Transverse colon (tissue), 4 donors: ENCODE data around the gene LMBR1L. TPM values are rescaled to one million over a fixed set of nuclear protein-coding genes. Genes with fewer than 3 reads are reported as not detected.
A peak's percentile ranks its signal among the peaks of the same experiment; 100 is the strongest.

Experiments used
- DNase-seq: peaks from one replicate; pipeline ENCODE4 v3.0.0-alpha.2; 2019
- H3K27ac ChIP-seq, 4 donors: fragments of 200-600 bp; sonication (generic); 2 replicates each; pipeline ENCODE4 v1.5.1; 2016 to 2018; ENCODE audit warnings: inconsistent platforms in 4 of 4
- H3K27me3 ChIP-seq: fragments of 200-600 bp; sonication (generic); 2 replicates; pipeline ENCODE4 v1.5.1; 2017; ENCODE audit warnings: inconsistent platforms
- H3K36me3 ChIP-seq, 4 donors: fragments of 200-600 bp; sonication (generic); 2 replicates each; pipeline ENCODE4 v1.5.1; 2017 to 2019; ENCODE audit warnings: inconsistent platforms in 4 of 4
- H3K4me1 ChIP-seq, 4 donors: fragments of 200-600 bp; sonication (generic); 2 replicates each; pipeline ENCODE4 v1.5.1; 2017 to 2020; ENCODE audit warnings: inconsistent platforms in 4 of 4
- H3K4me3 ChIP-seq, 4 donors: fragments of 200-600 bp; sonication (generic); 1 replicate in 1 of 4; 2 replicates in 3 of 4; pipeline versions ENCODE4 v1.5.1 to v1.6.1; 2017 to 2019; ENCODE audit warnings: inconsistent platforms in 4 of 4
- H3K9me3 ChIP-seq, 2 donors: fragments of 200-600 bp; sonication (generic); 2 replicates each; pipeline ENCODE4 v1.5.1; 2017 to 2019; ENCODE audit warnings: inconsistent platforms in 2 of 2
- CTCF ChIP-seq, 5 experiments: fragments of 200-600 bp in 3 of 5; fragments of 450-650 bp in 2 of 5; sonication (generic) in 3 of 5; IDR thresholded peaks; 1 replicate in 2 of 5; 2 replicates in 3 of 5; pipeline ENCODE4 v1.5.1; 2016 to 2017; ENCODE audit warnings: antibody characterized with exemption in 5 of 5, inconsistent platforms in 3 of 5, mild to moderate bottlenecking in 2 of 5, moderate library complexity in 1 of 5
- EP300 ChIP-seq: sonication (generic); formaldehyde crosslinking; IDR thresholded peaks from one replicate; pipeline ENCODE4 v1.6.1; 2017; ENCODE audit warnings: antibody characterized with exemption, low read depth
- POLR2A ChIP-seq: fragments of 450-650 bp; IDR thresholded peaks from one replicate; pipeline ENCODE4 v1.6.1; 2016; ENCODE audit warnings: antibody characterized with exemption, mild to moderate bottlenecking, moderate library complexity
- POLR2AphosphoS5 ChIP-seq, 3 donors: sonication (generic); formaldehyde crosslinking; IDR thresholded peaks; one replicate each; pipeline ENCODE4 v1.6.1; 2016; ENCODE audit warnings: antibody characterized with exemption in 3 of 3
- WGBS, 2 donors: methylation state at CpG; one replicate each; pipeline ENCODE4 v1.1.5; 2018; ENCODE audit warnings: low coverage in 1 of 2; 5-methylcytosine and 5-hydroxymethylcytosine counted together
- in situ Hi-C, 4 donors: fragments of 200-750 bp; cut with MboI; loops; one replicate each; pipeline versions ENCODE4 v1.15.0 to v1.15.1; 2017; ENCODE audit warnings: low sequenced_read_pairs in 3 of 4, low pct_ligation_motif_present in 1 of 4, low pct_unique_long_range_greater_than_20kb in 1 of 4
- intact Hi-C: fragments of 100-400 bp; cut with DNase I; formaldehyde crosslinking; loops from one replicate; pipeline ENCODE4 v1.15.1; 2023; ENCODE audit warnings: low total_unique reads
- total RNA-seq, 4 donors: library from RNA; depleted of rRNA; stranded (reverse); fragments of >200 nt; gene quantifications; one replicate each; pipeline ENCODE4 v1.1.0, GENCODE V29; 2016

Gene LMBR1L
- total RNA-seq, 4 donors from 2014 or later: 72.6 to 125 (median 82.1) TPM

GRCh38 chr12:49104822-49105221 is 5.8 kb downstream of the LMBR1L start:
- WGBS, 2 donors: 55% methylated on average over 3 of the region's 3 CpGs; no CpG with 5 or more reads in 1 of the 2 donors
- Histone ChIP-seq H3K4me3 (no peak overlapping the region), H3K4me1 (peaks cover 24 to 39% (median 28%) of the 10 kb centered on the region in 4 donors), H3K27me3 (no peaks in the 10 kb centered on the region), H3K36me3 (peaks cover 0 to 51% (median 20%) of the 10 kb centered on the region in 4 donors), H3K27ac (no peak overlapping the region), H3K9me3 (no peaks in the 10 kb centered on the region)
- intact Hi-C loops (no loop called here), in situ Hi-C loops (no loop called here)
- TF ChIP-seq POLR2A: no peak
- no peak for TF ChIP-seq CTCF (IDR thresholded peaks at IDR 0.05)
- no peak for TF ChIP-seq POLR2AphosphoS5 (IDR thresholded peaks at IDR 0.05)
- no peak for TF ChIP-seq EP300
- no peak for DNase-seq

- Histone ChIP-seq H3K4me3 (no peak overlapping the region), H3K27me3 (no peaks in the 10 kb centered on the region), H3K9me3 (no peaks in the 10 kb centered on the region), H3K36me3 (peaks cover 0 to 58% (median 24%) of the 10 kb centered on the region in 4 donors), H3K27ac (no peak overlapping the region), H3K4me1 (peaks cover 0 to under 1% (median 0%) of the 10 kb centered on the region in 4 donors)
- in situ Hi-C loops (no loop called here), intact Hi-C loops (no loop called here)
- TF ChIP-seq EP300: no peak
- no peak for TF ChIP-seq CTCF (IDR thresholded peaks at IDR 0.05)
- no peak for TF ChIP-seq POLR2A
- TF ChIP-seq POLR2AphosphoS5 (IDR thresholded peaks at IDR 0.05): no peak
- no peak for DNase-seq
- WGBS, 2 donors: 83 to 97% methylated on average over 1 to 6 of the region's 6 CpGs
Observed at GRCh38 chr12:49100380-49100779, 10.3 kb downstream of the LMBR1L start.

- Histone ChIP-seq H3K4me1 (peaks cover 10 to 13% (median 11%) of the 10 kb centered on the region in 4 donors), H3K9me3 (no peaks in the 10 kb centered on the region), H3K27me3 (peaks cover 13% of the 10 kb centered on the region), H3K4me3 (no peak overlapping the region), H3K27ac (no peak overlapping the region), H3K36me3 (peaks cover 0 to 48% (median 22%) of the 10 kb centered on the region in 4 donors)
- 92% methylated on average over 2 of the region's 2 CpGs for WGBS, 2 donors
- intact Hi-C loops (no loop called here), in situ Hi-C loops (loop anchor here in 2 of 4 donors (25.0 kb wide), 1 partner anchor 139 kb away; no protein-coding TSS in a partner anchor)
- no peak for DNase-seq
- TF ChIP-seq CTCF (IDR thresholded peaks at IDR 0.05) (no peak), POLR2A (no peak), POLR2AphosphoS5 (IDR thresholded peaks at IDR 0.05) (no peak), EP300 (no peak)
Observed at GRCh38 chr12:49098703-49099102, 11.9 kb downstream of the LMBR1L start.

- Histone ChIP-seq H3K4me3 (no peak overlapping the region), H3K27ac (no peak overlapping the region), H3K36me3 (peaks cover 0 to 45% (median 20%) of the 10 kb centered on the region in 4 donors), H3K4me1 (peaks cover 11 to 14% (median 13%) of the 10 kb centered on the region in 4 donors), H3K9me3 (no peaks in the 10 kb centered on the region), H3K27me3 (peaks cover 20% of the 10 kb centered on the region)
- TF ChIP-seq EP300 (no peak), CTCF (IDR thresholded peaks at IDR 0.05) (peak; percentile 65 to 84 (median 75))
- 56 to 100% methylated on average over 1 to 3 of the region's 4 CpGs for WGBS, 2 donors
- DNase-seq: peak; percentile 54
- in situ Hi-C loops: loop anchor here in 2 of 4 donors (25.0 kb wide), 1 partner anchor 139 kb away; no protein-coding TSS in a partner anchor
- intact Hi-C loops: no loop called here
Observed at GRCh38 chr12:49098035-49098451, 12.6 kb downstream of the LMBR1L start.
